ENCODE data around the gene SLC35F3. TPM values are rescaled to one million over a fixed set of nuclear protein-coding genes. Genes with fewer than 3 reads are reported as not detected.
A peak's percentile ranks its signal among the peaks of the same experiment; 100 is the strongest.
"Not testable (repeated sequence)": the region's sequence is repeated elsewhere in the genome, so short reads cannot be mapped to it uniquely, and the experiment has no call there.

SLC35F3 gene
- total RNA-seq, 1 donor from 2014 or later = 2.4 TPM

DNA sequence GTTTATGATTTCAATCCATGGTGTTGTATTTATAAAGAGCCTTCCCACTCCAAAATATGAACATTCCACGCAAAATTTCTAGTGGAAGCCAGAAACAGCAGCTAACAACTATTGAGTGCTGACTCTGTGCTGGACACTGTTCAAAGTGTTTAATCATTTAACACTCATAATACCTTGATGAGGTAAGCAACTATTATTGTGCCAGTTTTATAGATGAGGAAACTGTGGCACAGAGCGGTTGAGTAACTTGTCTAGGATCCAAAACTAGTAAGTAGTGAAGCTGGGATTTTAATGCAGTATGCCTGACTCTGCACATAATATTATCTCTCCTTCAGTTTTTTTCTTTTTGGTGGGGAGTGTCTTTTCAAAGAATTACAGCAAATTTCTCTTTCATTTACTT, 228.3 kb downstream of the SLC35F3 start:
- no peak for FAIRE-seq
- DNase-seq (ENCODE audit: low spot score in 2 of 2) = no peak

DNA sequence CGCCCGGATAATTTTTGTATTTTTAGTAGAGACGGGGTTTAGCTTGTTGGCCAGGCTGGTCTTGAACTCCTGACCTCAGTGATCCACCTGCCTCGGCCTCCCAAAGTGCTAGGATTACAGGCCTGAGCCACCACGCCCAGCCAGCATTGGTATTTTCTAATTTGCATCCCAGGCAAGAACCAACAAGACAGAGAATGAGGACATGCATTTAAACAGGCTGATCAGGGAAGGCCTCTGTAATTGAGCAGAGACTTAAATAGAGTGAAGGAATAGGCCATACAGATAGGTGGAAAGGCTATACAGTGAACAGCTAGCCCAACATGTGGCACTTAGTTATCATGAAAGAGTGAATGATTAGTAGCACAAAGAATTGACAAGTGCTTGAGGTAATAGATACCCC, 230.4 kb downstream of the SLC35F3 start:
- FAIRE-seq (no peak), DNase-seq (ENCODE audit: low spot score in 2 of 2) (no peak)

DNA sequence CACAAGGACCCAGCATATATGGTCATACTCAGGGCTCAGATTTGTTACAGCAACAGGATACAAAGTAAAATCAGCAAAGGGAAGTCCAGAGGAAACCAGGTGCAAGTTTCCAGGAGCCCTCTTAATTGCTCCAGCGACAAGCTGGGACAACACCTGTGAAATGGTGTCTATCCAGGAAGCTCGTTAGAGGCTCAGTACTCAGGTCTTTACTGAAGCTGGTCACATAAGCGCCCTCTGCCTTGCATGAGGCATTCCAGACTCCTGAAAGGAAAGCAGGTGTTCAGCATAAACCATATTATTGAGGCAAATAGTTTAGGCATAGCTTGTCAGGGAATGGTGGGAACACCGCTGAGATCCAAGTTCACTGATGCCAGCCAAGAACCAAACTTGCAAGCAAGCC, 231.0 kb downstream of the SLC35F3 start:
- no peak for DNase-seq (ENCODE audit: low spot score in 2 of 2)
- FAIRE-seq = no peak

DNA sequence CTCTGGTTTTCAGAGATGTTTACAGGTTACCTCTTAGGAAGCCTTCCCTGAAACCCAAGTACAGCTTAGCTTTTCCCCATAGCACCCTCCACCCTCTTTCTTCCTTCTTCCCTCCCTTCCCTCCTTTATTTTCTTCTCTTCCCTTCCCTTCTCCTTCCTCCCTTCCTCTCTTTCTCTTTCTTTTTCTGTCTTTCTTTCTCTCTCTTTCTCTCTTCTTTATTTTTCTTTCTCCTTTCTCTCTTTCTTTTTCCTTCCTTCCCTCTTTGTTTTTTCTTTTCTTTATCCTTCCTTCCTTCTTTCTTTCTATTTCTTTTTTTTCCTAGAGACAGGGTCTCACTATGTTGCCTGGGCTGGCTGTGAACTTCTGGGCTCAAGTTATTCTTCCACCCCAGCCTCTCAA, 231.6 kb downstream of the SLC35F3 start:
- DNase-seq (ENCODE audit: low spot score in 2 of 2) (no peak), FAIRE-seq (no peak)

DNA sequence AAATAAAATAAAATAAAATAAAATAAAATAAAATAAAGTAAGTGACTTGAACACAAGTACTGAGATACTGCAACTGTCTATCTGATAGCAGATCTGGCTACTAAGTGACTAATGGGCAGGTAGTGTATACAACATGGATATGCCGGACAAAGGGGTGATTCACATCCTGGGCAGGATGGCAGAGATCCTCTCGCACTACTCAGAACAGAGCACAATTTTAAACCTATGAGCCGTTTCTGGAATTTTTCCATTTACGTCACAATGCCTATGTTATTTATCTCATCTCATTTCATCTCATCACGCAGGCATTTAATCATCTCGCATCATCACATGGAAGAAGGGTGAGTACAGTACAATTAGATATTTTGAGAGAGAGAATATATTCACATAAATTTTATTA, 235.5 kb downstream of the SLC35F3 start:
- DNase-seq (ENCODE audit: low spot score in 2 of 2) = no peak
- FAIRE-seq = no peak

DNA sequence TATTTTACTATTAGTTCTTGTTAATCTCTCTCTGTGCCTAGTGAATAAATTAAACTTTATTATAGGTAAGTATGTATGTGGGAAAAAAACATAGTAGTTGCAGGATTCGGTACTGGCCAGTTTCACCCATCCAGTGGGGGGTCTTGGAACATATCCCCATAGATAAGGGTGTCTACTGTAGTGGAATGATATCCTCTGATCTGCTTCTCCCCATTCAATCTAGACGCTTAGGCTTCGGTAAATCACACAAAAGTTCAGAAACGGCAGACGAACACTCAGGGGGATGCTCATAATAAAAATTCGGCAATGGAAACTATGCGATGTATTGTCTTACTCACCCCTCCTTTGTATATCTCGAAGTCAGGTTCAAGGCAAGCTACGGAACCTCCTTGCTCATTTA, 235.9 kb downstream of the SLC35F3 start:
- DNase-seq (ENCODE audit: low spot score in 2 of 2) (no peak), FAIRE-seq (no peak)

DNA sequence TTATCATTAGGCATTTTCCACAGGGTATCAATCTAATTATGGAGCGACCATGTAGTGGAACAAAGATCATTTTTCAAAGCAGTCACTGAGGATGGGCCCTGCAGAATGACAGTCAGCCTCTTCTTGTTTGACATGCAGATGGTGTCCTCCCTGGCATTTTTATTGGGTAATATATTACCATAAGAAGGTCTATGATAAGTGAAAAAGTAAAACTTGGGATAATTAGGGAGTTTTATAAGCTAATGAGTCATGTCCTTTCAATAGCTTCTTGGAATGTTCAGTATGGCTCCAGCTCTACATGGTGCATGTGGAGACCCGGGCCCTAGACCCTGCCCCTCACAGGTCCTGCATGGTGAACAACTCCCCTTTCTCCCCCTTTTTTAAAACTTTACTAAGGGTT, 236.5 kb downstream of the SLC35F3 start:
- DNase-seq (ENCODE audit: low spot score in 2 of 2) (no peak), FAIRE-seq (no peak)

DNA sequence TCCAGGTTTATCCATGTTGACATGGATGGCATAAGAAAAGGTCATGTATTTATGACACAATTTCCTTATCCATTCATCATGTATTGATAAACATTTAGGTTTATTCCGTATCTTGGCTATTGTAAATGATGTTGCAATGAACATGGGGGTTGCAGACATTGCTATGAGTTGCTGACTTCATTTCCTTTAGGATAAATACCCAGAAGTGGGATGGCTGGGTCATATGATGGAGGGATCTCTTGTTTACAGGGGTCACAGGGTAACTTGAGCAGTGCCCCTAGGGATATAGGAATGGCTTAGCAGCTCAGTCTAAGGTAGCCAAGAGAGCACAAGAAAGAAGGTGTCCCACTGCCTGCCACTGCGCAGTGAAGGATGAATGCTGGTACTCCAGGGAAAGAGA, 239.2 kb downstream of the SLC35F3 start:
- FAIRE-seq (no peak), DNase-seq (ENCODE audit: low spot score in 2 of 2) (no peak)

DNA sequence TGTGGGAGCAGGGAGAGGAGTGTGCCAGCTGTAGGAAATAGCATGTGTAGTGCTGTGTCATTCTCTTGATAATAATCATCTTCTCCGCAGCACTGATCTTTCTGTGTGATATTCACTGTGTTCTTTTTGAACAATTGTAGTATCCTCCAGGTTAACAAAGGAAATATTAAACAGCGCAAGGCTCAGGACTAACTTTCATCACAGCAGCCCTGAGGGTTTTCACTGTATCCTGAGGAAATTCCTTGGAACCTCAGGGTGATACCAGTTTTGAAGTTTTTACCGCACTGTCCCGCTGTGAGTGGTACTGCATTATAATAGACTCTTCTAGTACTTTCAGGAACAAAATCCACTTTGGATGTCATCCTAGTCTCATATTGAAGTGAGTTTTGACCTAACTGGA, 240.4 kb downstream of the SLC35F3 start:
- FAIRE-seq = no peak
- no peak for DNase-seq (ENCODE audit: low spot score in 2 of 2)

DNA sequence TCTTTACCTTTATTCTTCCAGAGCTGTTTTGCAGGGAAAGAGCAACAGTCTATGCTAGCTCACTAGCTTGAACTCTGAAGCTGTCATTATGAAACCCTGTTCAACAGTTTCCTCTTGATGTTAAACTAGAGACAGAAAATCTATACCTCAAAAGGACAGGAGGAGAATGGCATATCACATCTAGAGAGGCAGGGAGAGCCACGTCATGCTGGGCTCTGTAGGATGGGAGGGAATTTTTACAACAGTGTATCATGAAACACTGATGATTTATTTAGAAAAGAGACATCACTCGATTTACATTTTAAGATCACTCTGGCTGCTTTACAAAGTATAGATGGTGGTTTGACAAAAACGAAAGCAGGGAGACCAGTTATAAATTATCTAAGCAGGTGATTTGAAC, 243.9 kb downstream of the SLC35F3 start:
- FAIRE-seq = no peak

DNA sequence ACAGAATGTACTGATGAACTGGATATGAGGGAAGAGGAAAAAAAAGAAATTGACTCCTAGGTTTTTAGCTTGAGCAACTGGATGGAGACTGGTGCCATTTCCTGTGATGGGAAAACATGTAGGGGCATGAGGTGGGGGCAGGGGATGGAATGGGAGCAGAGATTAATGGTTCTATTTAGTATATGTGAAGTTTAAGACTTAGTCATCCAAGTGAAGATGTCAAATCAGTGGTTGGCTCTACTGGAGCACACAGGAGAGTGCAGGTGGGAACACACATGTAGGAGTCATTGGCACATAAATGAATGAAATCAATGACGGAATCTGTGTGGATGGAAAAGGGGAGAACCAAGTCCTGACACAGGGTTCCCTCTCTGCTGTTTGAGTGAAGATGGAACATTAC, 244.3 kb downstream of the SLC35F3 start:
- no peak for DNase-seq (ENCODE audit: low spot score in 2 of 2)
- FAIRE-seq = no peak

More for the DNA sequence above, 243.9 kb downstream of the SLC35F3 start:
- DNase-seq (ENCODE audit: low spot score in 2 of 2) = no peak

DNA sequence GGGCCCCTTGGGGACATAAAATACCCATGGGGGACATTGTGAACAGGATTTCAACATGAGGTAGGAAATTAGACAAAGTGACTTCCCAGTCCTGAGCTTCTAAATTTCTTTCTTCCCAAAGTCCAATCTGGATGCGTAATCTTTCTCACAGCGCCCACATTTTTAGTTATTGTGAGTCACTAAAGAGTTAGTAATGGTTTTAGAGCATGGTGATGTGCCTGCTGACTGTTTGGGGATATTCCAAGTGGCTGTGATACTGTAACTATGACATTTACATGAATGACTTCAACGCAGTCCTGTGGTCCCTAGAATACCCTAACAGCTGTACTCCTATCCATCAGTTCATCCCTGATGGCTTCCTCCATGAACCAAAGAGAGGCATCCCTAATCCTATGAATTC, 244.7 kb downstream of the SLC35F3 start:
- DNase-seq (ENCODE audit: low spot score in 2 of 2) = no peak
- no peak for FAIRE-seq

DNA sequence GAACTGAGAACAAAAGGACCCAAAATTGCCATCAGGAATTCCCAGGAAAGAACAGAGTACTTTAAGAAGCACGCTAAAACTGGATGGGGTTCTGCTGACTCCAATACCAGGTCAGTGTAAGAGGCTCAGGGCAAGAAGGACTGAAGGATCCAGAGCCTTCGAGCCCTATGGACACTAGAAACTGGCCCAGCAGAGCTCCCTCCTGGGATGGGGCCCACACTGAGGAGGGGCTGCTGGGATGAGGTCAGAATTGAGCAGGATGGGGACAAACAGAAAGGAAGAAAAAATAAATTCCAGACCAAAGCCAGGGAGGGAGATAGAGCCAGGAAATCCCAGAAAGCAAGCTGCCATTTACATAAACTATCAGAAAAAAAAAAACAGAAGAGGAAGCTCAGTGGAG, 246.4 kb downstream of the SLC35F3 start:
- FAIRE-seq (no peak), DNase-seq (ENCODE audit: low spot score in 2 of 2) (no peak)

DNA sequence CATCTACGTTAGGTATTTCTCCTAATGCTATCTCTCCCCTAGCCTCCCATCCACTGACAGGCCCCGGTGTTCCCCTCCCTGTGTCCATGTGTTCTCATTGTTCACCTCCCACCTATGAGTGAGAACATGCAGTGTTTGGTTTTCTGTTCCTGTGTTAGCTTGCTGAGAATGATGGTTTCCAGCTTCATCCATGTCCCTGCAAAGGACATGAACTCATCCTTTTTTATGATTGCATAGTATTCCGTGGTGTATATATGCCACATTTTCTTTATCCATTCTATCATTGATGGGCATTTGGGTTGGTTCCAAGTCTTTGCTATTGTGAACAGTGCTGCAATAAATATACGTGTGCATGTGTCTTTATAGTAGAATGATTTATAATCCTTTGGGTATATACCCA, 247.9 kb downstream of the SLC35F3 start:
- FAIRE-seq; DNase-seq (ENCODE audit: low spot score in 2 of 2): not testable (repeated sequence)

DNA sequence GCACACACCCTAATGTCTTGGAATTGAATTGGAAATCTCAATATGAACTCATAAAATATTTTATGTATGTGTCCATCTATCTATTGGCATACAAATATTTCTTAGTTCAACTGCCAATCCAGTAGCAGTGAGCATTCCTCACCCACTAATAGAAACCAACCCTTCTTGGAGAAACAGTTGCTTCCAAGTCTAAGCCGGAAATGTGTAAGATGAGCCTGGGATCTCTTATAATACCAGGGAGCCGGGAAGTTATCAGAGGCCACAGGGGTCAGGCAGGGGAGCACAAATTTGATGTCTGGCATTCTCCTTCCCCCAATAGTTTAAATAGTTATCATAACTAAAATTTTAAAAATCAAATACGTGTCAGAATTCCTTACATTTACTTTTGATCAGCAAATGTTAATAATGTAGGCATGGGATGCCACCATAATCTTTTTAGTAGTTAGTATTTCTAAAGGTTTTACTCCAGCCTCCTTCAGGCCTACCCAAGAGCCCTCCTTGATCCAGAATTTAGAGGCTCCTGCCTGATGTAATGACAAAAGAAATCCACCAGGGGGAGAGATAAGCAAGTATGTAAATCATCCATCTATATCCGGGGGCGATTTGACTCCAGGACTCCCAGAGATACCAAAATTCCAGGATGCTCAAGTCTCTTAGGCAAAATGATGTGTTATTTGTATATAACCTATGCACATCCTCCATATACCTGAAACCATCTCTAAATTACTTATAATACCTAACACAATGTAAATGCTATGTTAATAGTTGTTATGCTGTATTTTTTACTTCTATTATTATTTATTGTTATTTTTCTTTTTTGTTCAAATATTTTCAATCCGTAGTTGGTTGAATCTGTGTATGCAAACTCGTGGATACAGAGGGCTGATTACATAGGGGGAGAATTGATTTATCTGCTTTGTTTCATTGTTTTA, 250.1 kb downstream of the SLC35F3 start:
- DNase-seq (ENCODE audit: low spot score in 2 of 2) = peak in 1 of 2 donors; percentile 25
- FAIRE-seq = peak; percentile 21

DNA sequence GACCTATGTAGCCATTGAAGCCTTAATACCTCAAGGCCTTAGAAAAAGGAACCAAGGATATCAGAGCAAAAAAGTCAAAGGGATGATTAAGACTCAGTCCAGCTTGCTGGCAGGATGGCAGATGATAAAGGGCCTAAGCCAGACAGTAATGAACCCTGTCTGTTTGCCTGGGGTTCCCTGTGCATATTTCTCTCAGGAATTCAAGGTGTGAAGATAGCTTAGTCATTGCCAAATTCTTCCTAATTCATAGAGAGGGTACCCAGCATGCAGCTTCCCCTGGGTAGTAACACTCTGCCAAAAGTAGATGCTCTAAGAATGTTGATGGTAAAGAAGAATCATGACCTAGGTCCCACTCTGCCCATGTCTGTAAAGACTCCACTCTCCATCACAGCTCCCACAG, 258.2 kb downstream of the SLC35F3 start:
- no peak for DNase-seq (ENCODE audit: low spot score in 2 of 2)
- no peak for FAIRE-seq

DNA sequence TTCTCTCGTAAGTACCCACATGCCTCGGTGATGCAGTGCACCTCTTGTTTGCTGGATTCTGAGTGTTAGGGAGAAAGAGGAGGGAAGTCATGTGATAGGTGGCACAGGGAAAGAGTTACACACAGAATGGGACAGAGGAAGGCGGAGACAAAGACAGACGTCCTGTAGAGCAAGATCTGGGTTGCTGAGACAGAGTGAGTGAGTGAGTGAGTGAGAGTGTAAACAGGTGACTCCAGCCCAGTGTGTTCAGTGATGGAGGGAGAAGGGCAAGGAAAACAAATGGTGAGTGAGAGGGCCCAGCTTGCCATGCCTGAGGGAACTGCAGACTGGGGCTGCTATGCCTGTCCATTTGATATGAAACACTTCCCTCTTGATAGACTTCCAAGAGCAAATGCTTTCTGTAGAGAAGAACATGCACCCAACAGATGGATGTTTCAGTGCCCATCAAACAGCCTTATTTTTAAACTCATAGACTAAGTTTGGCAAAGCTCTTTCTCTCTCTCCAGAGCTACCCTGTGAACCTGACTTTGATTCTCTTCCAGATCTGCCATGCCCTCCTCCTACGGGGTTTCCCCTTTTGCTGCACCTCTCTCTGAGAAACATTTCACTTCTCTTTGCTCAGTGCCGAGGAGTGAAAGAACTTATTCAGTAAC, 258.9 kb downstream of the SLC35F3 start:
- FAIRE-seq = no peak
- DNase-seq (ENCODE audit: low spot score in 2 of 2) = no peak

DNA sequence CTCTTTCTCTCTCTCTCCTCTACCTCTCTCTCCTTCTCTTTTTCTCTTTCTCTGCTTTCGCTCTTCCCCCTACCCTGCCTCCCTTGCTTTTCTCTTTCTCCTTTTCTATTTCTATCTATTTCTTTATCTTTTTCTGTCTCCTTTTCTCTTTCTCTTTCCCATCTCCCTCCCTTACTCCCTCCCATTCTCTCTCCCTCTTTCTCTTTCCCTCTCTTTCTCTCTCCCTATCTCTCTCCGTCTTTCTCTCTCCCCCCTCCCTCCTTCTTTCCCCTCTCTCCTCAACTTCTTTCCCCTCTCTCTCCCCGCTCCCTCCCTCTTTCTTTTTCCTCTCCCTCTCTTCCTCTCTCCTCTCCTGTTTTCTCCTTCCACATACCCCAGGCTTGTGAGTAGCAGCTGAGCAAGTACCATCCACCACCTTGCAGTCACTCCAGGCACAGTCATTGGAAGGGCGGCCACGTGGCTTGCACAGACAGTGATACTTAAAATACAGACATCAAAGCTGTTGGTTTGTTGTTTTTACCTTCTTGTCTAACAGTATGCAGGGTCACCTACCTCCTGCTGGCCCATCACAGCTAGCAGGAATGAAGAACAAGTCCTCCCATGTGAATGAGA, 259.7 kb downstream of the SLC35F3 start:
- DNase-seq (ENCODE audit: low spot score in 2 of 2) (no peak), FAIRE-seq (no peak)

DNA sequence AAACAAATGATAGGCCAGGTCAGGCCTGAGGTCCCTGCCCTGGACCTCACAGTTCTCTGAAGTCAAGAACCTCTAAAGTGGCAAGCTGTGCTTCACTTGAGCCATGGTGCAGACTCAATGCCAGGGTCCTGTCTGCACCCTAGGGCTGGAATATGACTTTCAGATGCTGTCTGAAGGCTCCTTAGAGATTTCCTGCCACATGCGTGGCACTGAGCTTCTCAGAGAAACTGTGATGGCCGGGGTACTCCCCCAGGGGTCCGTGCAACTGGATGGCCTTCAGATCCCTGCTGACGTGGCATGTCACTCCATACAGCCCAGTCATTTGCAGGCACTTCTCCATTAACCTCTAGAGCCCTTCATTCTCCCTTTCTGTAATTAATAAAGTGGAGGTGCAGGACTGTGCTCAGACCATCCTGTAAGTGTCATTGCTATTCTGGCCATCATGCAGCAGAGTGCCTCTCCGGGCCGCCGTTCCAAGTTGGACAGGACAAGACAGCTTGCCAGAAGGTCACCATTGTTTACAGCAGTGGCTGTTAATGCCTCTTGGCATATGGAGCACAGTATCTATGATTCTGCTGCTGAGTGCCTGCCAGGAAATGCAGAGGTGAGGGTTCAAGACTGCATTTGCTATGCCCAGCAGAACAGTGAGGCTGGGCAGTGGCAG, 263.7 kb downstream of the SLC35F3 start:
- DNase-seq (ENCODE audit: low spot score in 2 of 2) (no peak), FAIRE-seq (no peak)

DNA sequence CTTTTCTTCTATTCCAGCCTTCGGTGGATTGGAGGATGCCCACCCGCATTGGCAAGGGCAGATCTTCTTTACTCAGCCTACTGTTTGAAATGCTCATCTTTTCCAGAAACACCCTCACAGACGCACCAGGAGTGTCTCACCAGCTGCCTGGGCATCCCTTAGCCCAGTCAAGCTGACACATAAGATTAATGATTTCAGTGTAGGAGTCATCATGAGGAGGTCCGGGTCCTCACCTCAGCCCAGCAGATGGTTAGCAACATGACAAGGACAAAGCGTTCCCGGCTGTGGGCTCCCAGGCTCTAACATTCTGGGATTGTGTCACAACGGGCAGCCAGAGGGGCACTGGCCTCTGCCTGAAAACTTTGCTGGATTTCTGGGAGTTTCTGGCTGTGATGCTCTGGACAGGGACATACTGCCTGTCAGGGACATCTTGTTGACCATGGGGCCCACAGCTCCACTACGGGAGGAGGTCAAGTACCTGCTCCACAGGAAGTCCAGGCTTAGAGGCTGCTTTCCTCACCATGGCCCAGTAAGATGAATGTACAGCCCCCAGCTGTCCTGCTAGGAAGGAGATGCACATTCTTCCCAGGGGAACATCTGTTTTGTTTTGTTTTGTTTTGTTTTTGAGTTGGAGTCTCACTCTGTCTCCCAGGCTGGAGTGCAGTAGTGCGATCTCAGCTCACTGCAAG, 264.8 kb downstream of the SLC35F3 start:
- DNase-seq (ENCODE audit: low spot score in 2 of 2) = no peak
- FAIRE-seq = no peak

All from frontal cortex (tissue), 4 donors.